ENCODE data around the gene PARL.

The PARL gene

GRCh38 chr3:183884427-183885296, at the start of gene PARL:
TSS of gene PARL (minus strand) at chr3:183884880. CDS start at chr3:183884846, 34 bp downstream.
- peak; percentile 93 for DNase-seq

GRCh38 chr3:183933160-183933559, 48.5 kb upstream of the PARL start:
- DNase-seq = no peak

- no peak for DNase-seq
Measured at GRCh38 chr3:183931881-183932280, 47.2 kb upstream of the PARL start.

GRCh38 chr3:183930086-183930485, 45.4 kb upstream of the PARL start:
- no peak for DNase-seq

- DNase-seq = no peak
Measured at GRCh38 chr3:183927059-183927458, 42.4 kb upstream of the PARL start.

GRCh38 chr3:183924956-183925355, 40.3 kb upstream of the PARL start:
- no peak for DNase-seq

- no peak for DNase-seq
Measured at GRCh38 chr3:183924543-183924942, 39.9 kb upstream of the PARL start.

GRCh38 chr3:183922421-183922820, 37.7 kb upstream of the PARL start:
- DNase-seq = no peak

GRCh38 chr3:183921096-183921495, 36.4 kb upstream of the PARL start:
- no peak for DNase-seq

- no peak for DNase-seq
Measured at GRCh38 chr3:183920416-183920815, 35.7 kb upstream of the PARL start.

- no peak for DNase-seq
Measured at GRCh38 chr3:183918178-183918577, 33.5 kb upstream of the PARL start.

- DNase-seq = no peak
Measured at GRCh38 chr3:183917776-183918175, 33.1 kb upstream of the PARL start.

GRCh38 chr3:183914856-183915255, 30.2 kb upstream of the PARL start:
- no peak for DNase-seq

- no peak for DNase-seq
Measured at GRCh38 chr3:183913580-183913920, 28.9 kb upstream of the PARL start.

- DNase-seq = no peak
Measured at GRCh38 chr3:183912895-183913579, 28.4 kb upstream of the PARL start.

GRCh38 chr3:183911763-183912506, 27.3 kb upstream of the PARL start:
- no peak for DNase-seq

GRCh38 chr3:183911087-183911486, 26.4 kb upstream of the PARL start:
- DNase-seq = no peak

- DNase-seq = no peak
Measured at GRCh38 chr3:183909030-183909600, 24.4 kb upstream of the PARL start.

- DNase-seq = no peak
Measured at GRCh38 chr3:183907911-183908331, 23.2 kb upstream of the PARL start.

- no peak for DNase-seq
Measured at GRCh38 chr3:183907176-183907575, 22.5 kb upstream of the PARL start.

GRCh38 chr3:183906234-183906921, 21.7 kb upstream of the PARL start:
- DNase-seq = no peak
